Loucy (cell line): ENCODE results near the gene FANCC.

ENCODE experiments used
- EZH2phosphoT487 ChIP-seq: fragments of 200-600 bp; IDR thresholded peaks from 2 replicates; pipeline ENCODE4 v1.6.1; 2018; ENCODE audit warnings: antibody characterized with exemption, mild to moderate bottlenecking, moderate library complexity, borderline replicate concordance
- TF ChIP-seq, protein P1 (sequence below): fragments of 200-600 bp; sonication (generic); conservative IDR thresholded peaks from 2 replicates; pipeline ENCODE4 v1.5.1; 2014; ENCODE audit warnings: mild to moderate bottlenecking, antibody characterized with exemption, low read length

DNA sequence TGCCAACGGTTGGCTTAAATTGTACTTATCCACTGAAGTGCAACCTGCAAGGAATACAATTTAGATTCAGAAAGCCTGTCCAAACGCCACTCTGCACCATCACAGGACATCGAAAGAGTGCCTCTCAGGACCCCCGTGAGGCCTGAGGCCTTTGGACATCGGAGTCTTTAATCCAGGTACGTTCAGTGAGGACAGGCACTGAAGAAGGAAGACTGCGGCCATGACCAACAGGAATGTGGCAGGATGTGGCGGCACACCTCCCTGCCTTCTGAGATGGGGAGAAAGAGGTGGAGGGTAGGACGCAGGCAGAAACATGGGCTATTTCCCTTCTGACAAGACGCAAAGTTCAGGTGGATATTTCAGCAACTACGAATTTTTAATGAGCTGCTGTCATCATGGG lies 205.8 kb downstream of the FANCC start:
- TF ChIP-seq, protein P1, sequence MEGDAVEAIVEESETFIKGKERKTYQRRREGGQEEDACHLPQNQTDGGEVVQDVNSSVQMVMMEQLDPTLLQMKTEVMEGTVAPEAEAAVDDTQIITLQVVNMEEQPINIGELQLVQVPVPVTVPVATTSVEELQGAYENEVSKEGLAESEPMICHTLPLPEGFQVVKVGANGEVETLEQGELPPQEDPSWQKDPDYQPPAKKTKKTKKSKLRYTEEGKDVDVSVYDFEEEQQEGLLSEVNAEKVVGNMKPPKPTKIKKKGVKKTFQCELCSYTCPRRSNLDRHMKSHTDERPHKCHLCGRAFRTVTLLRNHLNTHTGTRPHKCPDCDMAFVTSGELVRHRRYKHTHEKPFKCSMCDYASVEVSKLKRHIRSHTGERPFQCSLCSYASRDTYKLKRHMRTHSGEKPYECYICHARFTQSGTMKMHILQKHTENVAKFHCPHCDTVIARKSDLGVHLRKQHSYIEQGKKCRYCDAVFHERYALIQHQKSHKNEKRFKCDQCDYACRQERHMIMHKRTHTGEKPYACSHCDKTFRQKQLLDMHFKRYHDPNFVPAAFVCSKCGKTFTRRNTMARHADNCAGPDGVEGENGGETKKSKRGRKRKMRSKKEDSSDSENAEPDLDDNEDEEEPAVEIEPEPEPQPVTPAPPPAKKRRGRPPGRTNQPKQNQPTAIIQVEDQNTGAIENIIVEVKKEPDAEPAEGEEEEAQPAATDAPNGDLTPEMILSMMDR = no peak
- no peak for TF ChIP-seq EZH2phosphoT487
